ENCODE results near the gene USP6.
"Not testable (repeated sequence)": the region's sequence is repeated elsewhere in the genome, so short reads cannot be mapped to it uniquely, and the experiment has no call there.

Gene USP6

GRCh38 chr17:5200360-5200759 lies 84.5 kb downstream of the USP6 start:
- no peak for DNase-seq

- no peak for DNase-seq
Observed at GRCh38 chr17:5201011-5201410, 85.2 kb downstream of the USP6 start.

DNA sequence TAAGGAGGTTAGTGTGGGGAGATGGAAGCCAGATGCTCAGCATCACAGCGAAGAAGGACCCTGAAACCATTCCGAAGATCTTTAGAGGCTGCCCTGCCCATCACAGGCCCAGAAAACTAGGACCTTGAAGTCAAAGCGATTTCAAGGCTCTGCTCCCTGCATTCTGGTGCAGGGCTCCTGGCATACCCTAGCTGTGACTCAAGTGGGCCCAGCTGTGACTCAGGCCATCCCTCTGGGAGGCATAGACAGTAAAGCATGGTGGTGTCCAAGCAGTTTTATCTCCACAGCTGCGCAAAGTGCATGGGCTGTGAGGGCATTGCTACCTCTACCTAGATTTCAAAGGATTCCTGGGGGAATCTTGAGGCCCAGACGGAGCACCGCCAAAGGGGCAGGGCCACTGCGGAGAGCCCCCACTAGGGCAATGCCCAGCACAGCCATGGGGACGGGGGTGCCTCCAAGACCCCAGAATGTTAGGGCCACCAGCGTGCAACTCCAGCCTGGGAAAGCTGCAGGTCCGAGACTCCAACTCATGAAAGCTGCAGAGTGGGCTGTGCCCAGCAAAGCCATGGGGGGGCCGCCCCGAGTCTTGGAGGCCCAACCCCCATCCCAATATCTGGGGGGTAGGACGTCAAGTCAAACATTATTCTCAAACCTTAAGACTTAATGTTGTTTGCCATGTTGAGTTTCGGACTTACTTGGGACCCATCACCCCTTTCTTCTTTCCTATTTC lies 87.5 kb downstream of the USP6 start:
- DNase-seq: no peak

DNA sequence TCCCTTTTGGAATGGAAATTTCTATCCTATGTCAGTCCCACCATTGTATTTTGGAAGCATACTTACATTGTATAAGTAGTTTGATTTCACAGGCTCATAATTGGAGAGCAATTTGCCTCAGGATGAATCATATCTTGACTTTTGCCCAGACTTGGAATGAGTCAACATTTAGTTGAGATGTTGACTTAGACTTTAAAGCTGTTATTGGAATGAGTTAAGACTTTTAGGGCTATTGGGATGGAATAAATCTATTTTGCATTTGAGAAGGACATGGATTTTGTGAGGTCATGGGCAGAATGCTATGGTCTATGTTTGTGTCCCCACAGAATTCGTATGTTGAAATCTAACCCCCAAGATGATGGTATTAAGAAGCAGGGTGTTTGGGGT lies 88.1 kb downstream of the USP6 start:
- no peak for DNase-seq

- DNase-seq: no peak
Observed at GRCh38 chr17:5209396-5209795, 93.6 kb downstream of the USP6 start.

GRCh38 chr17:5210091-5210490 lies 94.3 kb downstream of the USP6 start:
- no peak for DNase-seq

GRCh38 chr17:5210614-5211252 lies 94.9 kb downstream of the USP6 start:
- no peak for DNase-seq

DNA sequence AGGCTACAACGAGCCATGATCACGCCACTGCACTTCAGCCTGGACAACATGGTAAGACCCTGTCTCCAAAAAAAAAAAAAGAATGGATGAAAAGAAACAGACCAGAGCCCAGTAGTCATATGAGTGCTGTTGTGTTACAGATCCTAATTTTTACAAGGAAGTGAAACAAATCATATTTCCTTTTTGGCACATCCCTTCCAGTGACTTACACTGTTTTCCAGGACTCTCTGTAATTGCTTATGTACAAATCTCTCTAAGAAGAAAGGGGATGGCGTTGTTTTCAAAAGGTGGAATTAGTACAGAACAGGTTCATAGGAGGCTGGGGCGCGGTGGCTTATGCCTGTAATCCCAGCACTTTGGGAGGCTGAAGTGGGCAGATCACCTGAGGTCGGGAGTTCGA lies 95.6 kb downstream of the USP6 start:
- no peak for DNase-seq

- DNase-seq: not testable (repeated sequence)
Observed at GRCh38 chr17:5217562-5217961, 101.7 kb downstream of the USP6 start.

DNA sequence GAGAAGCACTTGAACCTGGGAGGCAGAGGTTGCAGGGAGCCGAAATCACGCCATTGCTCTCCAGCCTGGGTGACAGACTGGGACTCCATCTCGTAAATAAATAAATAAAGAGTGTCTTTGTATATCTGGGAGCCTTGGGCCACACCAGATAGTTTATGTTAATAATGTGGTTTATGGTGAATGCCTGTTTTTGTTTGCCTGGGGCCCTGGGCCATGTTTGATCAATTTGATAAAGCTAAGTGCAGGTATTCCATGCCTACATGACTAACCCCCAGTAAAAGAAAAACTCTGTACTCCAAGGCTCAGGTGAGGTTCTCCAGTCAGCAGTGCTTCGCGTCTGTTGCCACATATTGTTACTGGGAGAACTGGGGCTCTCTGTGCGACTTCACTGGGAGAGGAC lies 103.7 kb downstream of the USP6 start:
- no peak for DNase-seq

GRCh38 chr17:5220074-5220473 lies 104.2 kb downstream of the USP6 start:
- no peak for DNase-seq

DNA sequence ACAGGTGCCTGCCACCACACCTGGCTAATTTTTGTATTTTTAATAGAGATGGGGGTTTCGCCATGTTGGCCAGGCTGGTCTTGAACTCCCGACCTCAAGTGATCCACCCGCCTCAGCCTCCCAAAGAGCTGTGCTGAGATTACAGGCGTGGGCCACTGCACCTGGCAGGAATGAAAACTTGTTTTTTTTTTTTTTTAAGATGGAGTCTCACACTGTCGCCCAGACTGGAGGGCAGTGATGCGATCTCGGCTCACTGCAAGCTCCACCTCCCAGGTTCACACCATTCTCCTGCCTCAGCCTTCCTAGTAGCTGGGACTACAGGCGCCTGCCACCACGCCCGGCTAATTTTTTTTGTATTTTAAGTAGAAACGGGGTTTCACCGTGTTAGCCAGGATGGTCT lies 106.1 kb downstream of the USP6 start:
- DNase-seq: not testable (repeated sequence)
